Endothelial cell of umbilical vein (primary cell): ENCODE results near the gene PAPPA.
A peak's percentile ranks its signal among the peaks of the same experiment; 100 is the strongest.

Source experiments
- CTCF ChIP-seq, 2 donors: IDR thresholded peaks; 1 replicate in 1 of 2; 2 replicates in 1 of 2; pipeline ENCODE4 v1.5.1; 2011; ENCODE audit warnings: low read length in 2 of 2, mild to moderate bottlenecking in 2 of 2, moderate library complexity in 2 of 2, control low read depth in 1 of 2, inconsistent platforms in 1 of 2, low read depth in 1 of 2; ENCODE audit not compliant: insufficient read depth in 1 of 2; ENCODE audit errors: extremely low read depth in 1 of 2
- EZH2 ChIP-seq: IDR thresholded peaks from 2 replicates; pipeline ENCODE4 v1.6.1; 2012; ENCODE audit warnings: borderline replicate concordance, low read depth, mild to moderate bottlenecking, moderate library complexity, low read length, inconsistent platforms; ENCODE audit not compliant: severe bottlenecking
- FOS ChIP-seq: IDR thresholded peaks from 2 replicates; pipeline ENCODE4 v1.6.1; 2011; ENCODE audit warnings: mild to moderate bottlenecking, low read length, moderate library complexity, borderline replicate concordance; ENCODE audit not compliant: insufficient read depth
- GATA2 ChIP-seq: IDR thresholded peaks from 2 replicates; pipeline ENCODE4 v1.7.0; 2011; ENCODE audit warnings: low read depth, mild to moderate bottlenecking, moderate library complexity, mixed read lengths, low read length; ENCODE audit not compliant: insufficient read length, insufficient read depth
- JUN ChIP-seq: IDR thresholded peaks from 2 replicates; pipeline ENCODE4 v1.6.1; 2011; ENCODE audit warnings: borderline replicate concordance, low read depth; ENCODE audit not compliant: insufficient read length, insufficient read depth
- MAX ChIP-seq: IDR thresholded peaks from 2 replicates; pipeline ENCODE4 v1.6.1; 2011; ENCODE audit not compliant: insufficient read depth, insufficient read length
- MYC ChIP-seq: IDR thresholded peaks from one replicate; pipeline ENCODE4 v1.6.1; 2011; ENCODE audit warnings: mild to moderate bottlenecking, low read depth, low read length
- POLR2A ChIP-seq: IDR thresholded peaks from 2 replicates; pipeline ENCODE4 v1.6.1; 2012; ENCODE audit warnings: low read depth, mild to moderate bottlenecking, control low read depth, low read length
- POLR2AphosphoS5 ChIP-seq: IDR thresholded peaks from 2 replicates; pipeline ENCODE4 v1.6.1; 2012; ENCODE audit warnings: low read depth, mild to moderate bottlenecking, control low read depth, low read length, moderate library complexity; ENCODE audit not compliant: insufficient read depth

- peak; percentile 9 to 17 for TF ChIP-seq CTCF (IDR thresholded peaks at IDR 0.05; ENCODE audit: extremely low read depth in 1 of 2, insufficient read depth in 1 of 2, low read depth in 1 of 2, low read length in 2 of 2)
- TF ChIP-seq MAX: no peak
- TF ChIP-seq EZH2: no peak
- TF ChIP-seq FOS: no peak
- TF ChIP-seq POLR2AphosphoS5: no peak
- no peak for TF ChIP-seq POLR2A
- TF ChIP-seq JUN: no peak
- no peak for TF ChIP-seq GATA2
- no peak for TF ChIP-seq MYC
Measured at GRCh38 chr9:116152390-116152789, 1.2 kb upstream of the PAPPA start.
